ENCODE measurements around the gene DRC7. TPM values are rescaled to one million over a fixed set of nuclear protein-coding genes. Genes with fewer than 3 reads are reported as not detected.
"Not testable (repeated sequence)": the region's sequence is repeated elsewhere in the genome, so short reads cannot be mapped to it uniquely, and the experiment has no call there.

Gene DRC7
- total RNA-seq, 1 donor from 2014 or later = not detected

DNA sequence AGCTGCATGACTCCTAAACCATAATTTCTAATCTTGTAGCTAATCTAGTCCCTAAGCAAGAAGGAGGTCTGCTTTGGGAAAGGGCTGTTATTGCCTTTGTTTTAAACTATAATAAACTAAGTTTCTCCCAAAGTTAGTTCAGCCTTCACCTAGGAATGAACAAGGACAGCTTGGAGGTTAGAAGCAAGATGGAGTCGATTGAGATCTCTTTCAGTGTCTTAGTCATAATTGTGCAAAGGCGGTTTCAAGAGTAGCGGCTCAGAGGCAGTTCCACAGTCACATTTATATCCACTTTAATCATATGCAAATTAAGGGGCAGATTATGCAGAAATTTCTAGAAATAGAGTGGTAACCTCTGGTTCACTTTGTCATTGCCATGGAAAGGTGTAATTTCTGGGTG lies 17.4 kb downstream of the DRC7 start:
- no peak for DNase-seq (ENCODE audit: extremely low read depth, low read depth, low spot score)

DNA sequence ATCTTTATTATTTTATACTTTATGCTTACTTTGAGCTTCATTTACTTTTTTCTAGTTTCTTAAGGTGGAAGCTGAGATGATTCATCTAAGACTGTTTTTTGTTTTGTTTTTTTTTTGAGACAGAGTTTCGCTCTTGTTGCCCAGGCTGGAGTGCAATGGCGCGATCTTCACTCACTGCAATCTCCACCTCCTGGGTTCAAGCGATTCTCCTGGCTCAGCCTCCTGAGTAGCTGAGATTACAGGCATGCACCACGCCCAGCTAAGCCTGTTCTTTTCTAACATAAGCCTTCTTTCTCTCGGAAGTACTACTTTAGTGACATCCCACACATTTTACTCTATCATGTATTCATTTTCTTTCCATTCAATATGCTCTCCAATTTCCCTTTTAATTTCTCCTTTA lies 18.0 kb downstream of the DRC7 start:
- not testable (repeated sequence) for DNase-seq (ENCODE audit: extremely low read depth, low read depth, low spot score)

DNA sequence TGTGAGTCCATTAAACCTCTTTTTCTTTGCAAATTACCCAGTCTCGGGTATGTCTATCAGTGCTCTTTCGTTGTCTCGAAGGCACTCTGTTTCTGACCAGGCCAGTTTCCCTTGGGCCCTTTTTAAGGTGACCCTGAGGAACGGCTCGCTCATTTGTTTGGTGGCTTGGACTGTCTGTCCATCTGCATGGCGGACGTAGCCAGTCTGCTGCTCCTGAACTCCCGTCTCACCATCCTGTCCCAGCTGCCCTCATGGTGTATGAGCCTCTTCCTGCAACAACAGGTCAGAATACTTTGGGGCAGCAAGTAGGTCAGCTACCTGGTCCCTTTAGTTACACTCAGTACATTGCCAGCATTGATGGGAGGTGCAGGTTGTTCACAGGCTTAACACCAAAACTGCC lies 19.0 kb downstream of the DRC7 start:
- DNase-seq (ENCODE audit: extremely low read depth, low read depth, low spot score) = no peak

DNA sequence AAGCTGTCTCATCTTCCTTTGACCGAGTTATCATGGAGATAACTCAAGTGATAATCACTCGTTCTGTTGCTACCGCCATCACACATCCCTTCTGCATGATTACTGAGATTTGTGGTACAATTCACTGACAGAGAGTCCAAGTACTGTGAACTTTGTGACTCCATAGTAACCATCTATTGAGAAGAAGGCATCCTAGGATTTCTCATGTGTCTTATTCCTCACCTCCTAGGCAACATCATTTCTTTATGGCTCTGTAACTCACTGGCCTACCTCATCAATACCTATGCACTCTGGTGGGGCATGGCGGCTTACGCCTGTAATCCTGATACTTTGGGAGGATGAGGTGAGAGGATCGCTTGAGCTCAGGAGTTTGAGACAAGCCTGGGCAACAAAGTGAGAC lies 19.4 kb downstream of the DRC7 start:
- no peak for DNase-seq (ENCODE audit: extremely low read depth, low read depth, low spot score)

DNA sequence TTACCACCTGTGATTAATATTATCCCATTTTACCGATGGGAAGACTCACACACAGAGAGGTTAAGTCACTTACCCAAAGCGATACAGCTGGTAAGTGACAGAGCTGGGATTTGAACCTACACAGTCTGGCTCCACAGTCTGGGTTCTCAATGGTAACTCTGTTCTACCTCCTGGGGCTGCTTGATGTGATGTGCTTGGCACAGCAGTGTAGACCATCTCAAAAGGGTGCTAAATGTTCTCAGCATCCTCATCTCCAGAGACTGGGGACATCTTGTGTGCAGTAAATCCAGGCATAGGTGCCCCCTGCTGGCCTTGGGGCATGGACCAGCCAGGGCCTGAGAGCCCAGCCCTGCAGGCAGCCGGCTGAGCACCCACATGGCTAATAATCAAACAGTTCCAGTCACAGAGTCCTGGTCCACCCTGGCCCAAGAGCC lies 25.6 kb downstream of the DRC7 start:
- peak; percentile 36 for DNase-seq (ENCODE audit: extremely low read depth, low read depth, low spot score)

DNA sequence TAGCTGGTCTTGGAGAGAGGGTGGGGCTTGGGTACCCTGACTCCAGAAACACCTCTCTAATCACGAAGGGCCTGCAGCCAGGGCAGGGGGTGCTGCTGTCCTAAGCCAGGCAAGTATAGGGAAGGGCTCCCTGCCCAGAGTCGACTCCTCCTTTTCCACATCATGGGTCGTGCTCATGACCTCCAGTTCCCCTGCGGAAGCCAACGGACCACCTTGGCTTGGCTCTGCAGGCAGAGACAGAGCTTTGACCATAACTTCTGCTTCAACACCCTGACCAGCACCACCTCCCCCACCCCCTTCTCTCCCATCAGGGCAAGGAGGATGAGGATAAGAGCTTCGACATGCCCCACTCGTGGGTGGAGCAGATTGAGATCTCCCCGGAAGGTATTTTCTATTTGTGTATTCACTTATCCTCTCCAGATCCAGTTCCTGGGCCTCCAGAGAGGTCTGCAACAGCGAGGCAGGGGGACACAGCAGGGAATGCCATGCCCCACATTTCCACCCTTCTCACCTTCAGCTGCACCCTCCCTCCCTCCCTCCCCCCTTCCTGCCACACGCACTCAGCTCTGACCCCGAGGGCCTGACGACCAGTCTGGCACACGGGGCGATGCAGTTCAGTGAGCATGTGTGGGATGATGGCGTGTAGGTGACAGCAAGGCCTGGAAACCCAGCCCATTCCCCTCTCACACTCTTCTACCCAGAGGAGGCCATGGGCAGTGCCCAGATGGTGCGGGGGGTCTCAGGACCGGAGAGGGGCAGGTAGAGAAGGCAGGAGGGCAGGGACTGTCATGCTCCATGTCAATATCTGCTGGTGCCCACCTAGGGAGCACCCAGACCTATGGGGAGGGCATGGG lies 27.0 kb downstream of the DRC7 start:
- no peak for DNase-seq (ENCODE audit: extremely low read depth, low read depth, low spot score)

DNA sequence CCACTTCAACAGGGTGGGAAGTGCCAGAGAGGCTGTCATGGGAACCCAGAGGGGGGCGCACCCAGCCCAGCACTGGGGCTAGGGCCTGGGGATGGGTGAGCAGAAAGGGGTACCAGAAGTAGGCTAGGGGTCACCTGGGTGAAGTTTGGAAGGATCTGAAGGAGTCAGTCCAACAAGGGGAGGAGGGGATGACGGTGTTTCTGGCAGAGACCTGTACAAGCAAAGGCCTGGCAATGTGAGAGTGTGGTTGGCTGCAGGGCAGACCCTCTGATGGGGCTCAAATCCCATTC lies 27.5 kb downstream of the DRC7 start:
- DNase-seq (ENCODE audit: extremely low read depth, low read depth, low spot score) = no peak

DNA sequence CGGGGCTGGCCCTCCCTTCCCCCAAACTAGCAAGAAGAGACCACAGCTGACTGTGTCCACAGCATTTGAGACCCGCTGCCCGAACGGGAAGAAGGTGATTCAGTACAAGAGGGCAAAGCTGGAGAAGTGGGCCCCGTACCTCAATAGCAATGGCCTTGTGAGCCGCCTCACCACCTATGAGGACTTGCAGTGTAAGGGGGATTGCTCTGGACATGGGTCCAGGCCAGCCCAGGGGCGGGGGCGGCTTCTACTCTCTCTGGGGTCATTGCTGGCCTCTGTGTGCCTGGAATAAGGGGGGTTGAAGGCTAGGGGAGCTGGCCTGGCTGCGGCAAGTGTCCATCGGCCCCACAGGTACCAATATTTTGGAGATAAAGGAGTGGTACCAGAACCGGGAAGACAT lies 28.0 kb downstream of the DRC7 start:
- no peak for DNase-seq (ENCODE audit: extremely low read depth, low read depth, low spot score)

DNA sequence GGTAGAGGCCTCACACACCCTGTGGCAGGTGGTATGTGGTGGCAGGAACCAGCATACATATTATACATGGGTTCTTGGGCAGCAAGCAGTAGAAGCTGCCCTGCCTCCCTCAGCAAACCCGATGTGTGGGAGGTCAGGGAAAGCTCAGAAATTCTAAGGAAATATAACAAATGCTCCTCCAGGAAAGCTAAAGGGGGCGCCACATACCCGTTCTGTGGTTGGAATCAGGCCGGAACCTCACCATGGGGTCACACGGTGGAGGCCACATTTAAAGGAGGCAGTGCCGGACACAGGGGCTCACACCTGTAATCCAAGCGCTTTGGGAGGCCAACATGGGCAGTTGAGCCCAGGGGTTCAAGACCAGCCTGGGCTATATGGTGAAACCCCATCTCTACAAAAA lies 28.6 kb downstream of the DRC7 start:
- no peak for DNase-seq (ENCODE audit: extremely low read depth, low read depth, low spot score)

DNA sequence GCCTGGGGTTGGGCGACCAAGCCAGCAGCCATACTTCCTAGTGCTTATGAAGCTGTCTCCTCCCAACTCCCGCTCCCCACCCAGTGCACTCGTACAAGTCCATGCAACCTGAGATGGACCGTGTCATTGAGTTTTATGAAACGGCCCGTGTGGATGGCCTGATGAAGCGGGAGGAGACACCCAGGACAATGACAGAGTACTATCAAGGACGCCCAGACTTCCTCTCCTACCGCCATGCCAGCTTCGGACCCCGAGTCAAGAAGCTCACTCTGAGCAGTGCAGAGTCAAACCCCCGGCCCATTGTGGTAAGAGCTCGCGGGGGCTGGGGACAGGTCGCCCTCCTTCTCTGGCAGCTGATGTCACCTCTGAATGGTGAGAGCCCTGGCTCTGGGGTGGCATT lies 29.9 kb downstream of the DRC7 start:
- no peak for DNase-seq (ENCODE audit: extremely low read depth, low read depth, low spot score)

DNA sequence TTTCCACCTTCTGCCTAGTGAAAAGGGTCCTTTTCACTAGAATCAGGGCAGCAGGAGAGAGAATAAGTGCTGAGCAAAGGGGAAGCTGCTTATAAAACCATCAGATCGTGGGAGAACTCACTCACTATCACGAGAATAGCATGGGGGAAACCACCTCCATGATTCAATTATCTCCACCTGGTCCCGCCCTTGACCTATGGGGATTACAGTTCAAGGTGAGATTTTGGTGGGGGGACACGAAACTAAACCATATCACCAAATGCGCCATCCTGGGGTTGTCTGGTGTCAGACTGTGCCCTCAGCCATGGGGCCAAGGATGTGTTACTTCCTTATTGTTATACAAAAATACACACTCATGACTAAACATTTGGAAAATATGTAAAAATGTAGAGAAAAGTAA lies 30.5 kb downstream of the DRC7 start:
- DNase-seq (ENCODE audit: extremely low read depth, low read depth, low spot score) = no peak

DNA sequence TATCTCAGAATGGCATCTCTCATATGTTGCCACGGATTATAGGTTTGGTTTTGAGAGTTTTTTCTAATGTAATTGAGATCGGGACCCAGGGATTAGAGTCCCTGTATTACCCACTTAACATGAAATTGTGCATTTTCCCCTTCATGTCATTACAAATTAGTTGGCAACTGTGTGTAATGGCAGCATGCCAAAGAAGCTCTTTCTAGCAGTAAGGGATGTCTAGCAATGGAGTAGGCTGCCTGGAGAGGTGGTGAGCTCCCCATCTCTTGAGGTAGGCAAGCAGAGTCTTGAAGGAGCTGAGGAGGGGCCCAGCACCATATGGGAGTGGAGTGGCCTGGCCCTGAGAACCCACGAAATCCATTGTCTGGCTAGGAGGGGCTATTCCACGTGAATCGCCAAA lies 30.9 kb downstream of the DRC7 start:
- no peak for DNase-seq (ENCODE audit: extremely low read depth, low read depth, low spot score)

DNA sequence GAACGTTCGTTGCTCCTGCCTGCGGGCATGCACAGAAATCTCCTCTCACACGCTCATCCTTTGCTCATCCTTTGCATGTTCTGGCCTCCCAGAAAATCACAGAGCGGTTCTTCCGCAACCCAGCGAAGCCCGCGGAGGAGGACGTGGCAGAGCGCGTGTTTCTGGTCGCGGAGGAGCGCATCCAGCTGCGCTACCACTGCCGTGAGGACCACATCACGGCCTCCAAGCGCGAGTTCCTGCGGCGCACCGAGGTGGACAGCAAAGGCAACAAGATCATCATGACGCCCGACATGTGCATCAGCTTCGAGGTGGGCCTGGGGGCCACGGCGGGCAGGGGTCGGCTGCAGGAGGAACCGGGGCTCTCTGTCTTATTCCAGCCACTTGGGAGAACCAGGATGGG lies 31.4 kb downstream of the DRC7 start:
- no peak for DNase-seq (ENCODE audit: extremely low read depth, low read depth, low spot score)

DNA sequence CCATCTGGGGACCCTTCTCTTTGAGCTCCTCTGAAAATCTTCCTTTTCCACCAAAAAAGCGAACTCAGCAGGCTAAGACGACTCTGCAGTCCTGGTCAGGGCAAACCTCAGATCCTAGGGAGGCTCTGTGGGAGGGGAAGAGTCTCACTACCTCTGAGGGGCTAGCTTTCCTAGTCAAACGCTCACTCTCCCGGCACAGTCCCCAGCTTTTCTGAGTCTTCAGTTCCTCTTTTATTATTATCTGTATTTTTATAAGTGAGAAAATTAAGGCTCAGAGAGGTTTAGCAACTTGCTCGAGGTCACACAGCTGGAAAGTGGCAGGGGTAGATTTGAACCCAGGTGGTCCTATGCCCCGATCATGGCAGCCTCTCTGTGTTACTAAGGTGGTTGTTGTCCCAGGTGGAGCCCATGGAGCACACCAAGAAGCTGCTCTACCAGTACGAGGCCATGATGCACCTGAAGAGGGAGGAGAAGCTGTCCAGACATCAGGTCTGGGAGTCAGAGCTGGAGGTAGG lies 31.9 kb downstream of the DRC7 start:
- DNase-seq (ENCODE audit: extremely low read depth, low read depth, low spot score) = no peak

DNA sequence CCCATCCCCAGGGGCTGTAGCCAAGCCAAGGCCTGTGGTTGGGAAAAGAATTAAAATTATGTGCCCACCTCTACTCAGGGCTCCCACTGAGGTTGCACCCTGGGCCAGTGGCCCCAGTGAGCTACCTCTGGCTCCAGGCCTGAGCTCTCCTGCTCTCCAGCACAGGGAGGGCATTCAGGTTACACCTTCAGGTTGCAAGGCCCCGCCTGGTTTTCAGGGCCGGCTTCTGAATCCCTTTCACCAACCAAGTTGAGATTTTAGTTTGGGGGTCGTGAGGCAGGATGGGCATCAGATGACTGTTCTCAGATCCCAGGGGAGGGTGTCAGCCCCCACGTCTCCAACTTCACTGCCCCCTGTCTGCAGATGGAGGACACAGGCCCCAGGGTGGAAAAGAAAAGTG lies 33.0 kb downstream of the DRC7 start:
- no peak for DNase-seq (ENCODE audit: extremely low read depth, low read depth, low spot score)

DNA sequence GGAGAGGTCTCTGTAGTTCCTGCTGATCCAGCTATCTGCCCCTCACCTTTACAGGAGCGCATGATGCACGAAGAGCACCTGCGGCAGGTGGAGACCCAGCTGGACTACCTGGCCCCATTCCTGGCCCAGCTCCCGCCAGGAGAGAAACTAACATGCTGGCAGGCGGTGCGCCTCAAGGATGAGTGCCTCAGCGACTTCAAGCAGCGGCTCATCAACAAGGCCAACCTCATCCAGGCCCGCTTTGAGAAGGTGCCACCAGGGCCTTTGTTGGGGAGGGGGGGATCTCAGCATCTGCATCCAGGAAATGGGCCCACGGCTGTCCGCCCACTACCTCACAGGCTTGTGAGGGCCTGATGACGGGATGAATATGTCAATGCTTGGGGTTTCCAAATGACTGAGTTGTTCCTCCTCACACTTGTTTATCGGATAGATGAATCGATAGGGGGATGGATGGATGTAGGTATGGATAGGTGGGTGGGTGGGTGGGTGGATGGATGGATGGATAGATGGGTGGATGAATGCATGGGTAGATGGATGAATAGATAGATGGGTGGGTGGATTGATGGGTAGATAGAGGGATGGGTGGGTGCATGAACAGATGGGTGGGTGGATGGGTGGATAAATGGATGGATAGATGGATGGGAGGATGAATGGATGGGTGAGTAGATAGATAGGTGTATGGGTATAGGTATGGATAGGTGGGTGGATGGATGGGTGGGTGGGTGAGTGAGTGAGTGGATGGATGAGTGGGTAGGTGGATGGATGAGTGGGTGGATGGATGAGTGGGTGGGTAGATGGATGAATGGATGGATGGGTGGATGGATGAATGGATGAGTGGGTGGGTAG lies 34.0 kb downstream of the DRC7 start:
- DNase-seq (ENCODE audit: extremely low read depth, low read depth, low spot score) = no peak

DNA sequence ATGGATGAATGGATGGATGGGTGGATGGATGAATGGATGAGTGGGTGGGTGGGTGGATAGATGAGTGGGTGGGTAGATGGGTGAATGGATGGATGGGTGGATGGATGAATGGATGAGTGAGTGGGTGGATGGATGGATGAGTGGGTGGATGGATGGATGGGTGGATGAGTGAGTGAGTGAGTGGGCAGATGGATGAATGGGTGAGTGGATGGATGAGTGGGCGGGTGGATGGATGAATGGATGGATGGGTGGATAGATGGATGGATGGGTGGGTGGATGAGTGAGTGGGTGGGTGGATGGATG lies 34.5 kb downstream of the DRC7 start:
- no peak for DNase-seq (ENCODE audit: extremely low read depth, low read depth, low spot score)

DNA sequence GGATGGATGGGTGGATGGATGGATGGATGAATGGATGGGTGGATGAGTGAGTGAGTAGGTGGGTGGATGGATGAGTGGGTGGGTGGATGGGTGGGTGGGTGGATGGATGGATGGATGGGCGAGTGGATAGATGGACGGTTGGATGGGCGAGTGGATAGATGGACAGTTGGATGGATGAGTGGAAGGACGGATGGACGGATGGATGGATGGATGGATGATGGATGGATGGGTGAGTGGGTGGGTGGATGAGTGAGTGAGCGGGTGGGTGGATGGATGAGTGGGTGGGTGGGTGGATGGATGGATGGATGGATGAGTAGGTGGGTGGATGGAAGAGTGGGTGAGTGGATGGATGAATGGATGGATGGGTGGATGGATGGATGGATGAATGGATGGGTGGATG lies 35.2 kb downstream of the DRC7 start:
- DNase-seq (ENCODE audit: extremely low read depth, low read depth, low spot score) = not testable (repeated sequence)

DNA sequence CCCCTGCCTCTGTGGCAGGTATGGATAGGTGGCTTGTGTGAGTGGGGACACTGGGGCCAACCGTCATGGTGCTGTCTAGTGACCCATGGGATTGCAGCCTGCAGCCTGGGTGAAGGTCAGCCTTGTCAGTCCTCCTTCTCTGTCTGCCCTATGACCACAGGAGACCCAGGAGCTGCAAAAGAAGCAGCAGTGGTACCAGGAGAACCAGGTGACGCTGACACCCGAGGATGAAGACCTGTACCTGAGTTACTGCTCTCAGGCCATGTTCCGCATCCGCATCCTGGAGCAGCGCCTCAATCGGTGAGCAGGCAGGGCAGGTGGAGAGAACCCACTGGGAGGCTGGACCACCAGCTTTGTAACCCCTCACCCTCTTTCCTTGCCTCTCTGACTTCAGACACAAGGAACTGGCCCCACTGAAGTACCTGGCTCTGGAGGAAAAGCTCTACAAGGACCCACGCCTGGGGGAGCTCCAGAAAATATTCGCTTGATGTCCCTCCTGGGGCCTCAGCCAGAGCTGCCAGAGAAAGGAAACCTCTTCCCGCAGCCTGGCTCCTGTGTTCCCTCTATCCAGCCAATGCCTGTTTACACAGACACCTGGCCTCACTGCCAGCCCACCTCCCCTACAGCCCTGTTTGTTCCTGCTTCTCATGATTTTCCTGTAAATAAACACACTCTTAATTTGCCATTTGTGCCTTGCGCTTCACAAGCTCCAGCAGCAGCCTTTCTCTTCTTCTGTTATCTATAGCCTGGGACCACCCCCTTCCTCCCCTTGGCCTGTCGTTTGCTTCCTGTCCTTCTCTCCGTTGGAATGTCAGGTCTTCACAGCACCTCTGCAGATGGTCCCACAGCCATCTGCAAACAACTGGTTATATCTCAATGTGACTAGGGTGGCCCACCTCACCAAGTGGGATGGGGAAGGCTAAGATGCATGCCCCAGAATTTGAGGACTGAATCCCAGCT lies 36.4 kb downstream of the DRC7 start:
- DNase-seq (ENCODE audit: extremely low read depth, low read depth, low spot score) = no peak

DNA sequence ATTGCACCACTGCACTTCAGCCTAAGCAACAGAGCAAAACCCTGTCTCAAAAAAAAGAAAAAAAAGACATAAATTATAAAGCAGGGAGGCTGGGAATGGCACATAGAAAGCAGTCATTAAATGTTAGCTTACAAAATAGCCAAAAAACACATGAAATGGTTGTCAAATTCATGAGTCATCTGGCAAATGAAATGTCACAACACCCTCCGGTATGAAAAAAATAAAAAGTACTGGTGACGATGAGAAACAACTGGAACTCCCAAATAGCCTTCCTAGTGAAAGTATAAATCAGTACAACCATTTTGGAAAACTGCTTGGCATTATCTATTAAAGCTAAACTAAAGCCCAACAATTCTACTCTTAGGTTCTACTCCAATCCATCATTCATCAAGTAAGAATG lies 37.4 kb downstream of the DRC7 start:
- DNase-seq (ENCODE audit: extremely low read depth, low read depth, low spot score) = no peak

DNA sequence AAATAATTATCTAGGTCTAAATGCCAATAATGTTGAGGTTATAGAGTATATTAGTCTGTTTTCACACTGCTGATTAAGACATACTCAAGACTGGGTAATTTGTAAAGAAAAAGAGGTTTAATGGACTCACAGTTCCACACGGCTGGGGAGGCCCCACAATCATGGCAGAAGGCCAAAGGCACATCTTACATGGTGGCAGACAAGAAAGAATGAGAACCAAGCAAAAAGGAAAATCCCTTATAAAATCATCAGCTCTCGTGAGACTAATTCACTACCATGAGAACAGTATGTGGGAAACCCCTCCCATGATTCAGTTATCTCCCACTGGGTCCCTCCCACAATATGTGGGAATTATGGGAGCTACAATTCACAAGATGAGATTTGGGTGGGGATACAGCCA lies 38.1 kb downstream of the DRC7 start:
- DNase-seq (ENCODE audit: extremely low read depth, low read depth, low spot score) = no peak

All from glomerular endothelial cell (primary cell).